ENCODE measurements around the gene CCR1.

DNA sequence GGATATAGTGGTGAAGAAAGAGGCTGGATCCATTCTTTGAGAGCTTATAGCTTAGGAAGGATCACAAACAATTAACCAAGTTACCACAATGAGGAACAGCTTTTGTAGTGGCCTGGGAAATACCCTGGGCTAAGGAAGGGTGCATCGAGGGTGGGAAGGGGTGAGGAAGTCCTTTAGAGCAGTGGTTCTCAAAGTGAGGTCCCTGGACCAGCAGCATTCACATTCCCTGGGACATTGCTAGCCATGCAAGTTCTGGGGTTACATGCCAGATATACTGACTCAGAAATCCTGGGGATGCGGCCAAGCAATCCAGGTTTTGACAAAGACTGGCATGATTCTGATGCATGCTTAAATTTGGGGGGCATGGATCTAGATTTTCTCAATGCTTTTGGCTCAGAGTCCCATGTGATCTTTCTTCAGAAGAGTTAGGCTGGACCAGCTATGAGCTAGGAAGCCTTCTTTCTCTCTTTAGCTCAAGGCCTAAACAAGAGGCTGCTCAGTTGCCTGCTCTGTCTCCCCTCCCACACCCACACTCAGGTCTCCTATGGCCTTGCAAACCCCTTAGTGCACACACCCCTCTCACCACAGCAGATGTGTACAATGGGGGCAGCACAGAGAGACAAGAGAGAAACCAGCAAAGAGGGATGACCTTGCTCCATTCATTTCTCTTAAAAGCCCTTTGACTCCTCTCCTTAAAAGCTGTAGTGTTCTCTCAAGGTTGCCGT, 1.8 kb upstream of the CCR1 start:
- TF ChIP-seq, protein P1, sequence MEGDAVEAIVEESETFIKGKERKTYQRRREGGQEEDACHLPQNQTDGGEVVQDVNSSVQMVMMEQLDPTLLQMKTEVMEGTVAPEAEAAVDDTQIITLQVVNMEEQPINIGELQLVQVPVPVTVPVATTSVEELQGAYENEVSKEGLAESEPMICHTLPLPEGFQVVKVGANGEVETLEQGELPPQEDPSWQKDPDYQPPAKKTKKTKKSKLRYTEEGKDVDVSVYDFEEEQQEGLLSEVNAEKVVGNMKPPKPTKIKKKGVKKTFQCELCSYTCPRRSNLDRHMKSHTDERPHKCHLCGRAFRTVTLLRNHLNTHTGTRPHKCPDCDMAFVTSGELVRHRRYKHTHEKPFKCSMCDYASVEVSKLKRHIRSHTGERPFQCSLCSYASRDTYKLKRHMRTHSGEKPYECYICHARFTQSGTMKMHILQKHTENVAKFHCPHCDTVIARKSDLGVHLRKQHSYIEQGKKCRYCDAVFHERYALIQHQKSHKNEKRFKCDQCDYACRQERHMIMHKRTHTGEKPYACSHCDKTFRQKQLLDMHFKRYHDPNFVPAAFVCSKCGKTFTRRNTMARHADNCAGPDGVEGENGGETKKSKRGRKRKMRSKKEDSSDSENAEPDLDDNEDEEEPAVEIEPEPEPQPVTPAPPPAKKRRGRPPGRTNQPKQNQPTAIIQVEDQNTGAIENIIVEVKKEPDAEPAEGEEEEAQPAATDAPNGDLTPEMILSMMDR (IDR thresholded peaks at IDR 0.05; ENCODE audit: low read depth, low read length, poor library complexity, severe bottlenecking), result no peak
- no peak for TF ChIP-seq EZH2phosphoT487 (IDR thresholded peaks at IDR 0.05; ENCODE audit: borderline replicate concordance, low read length)
